ENCODE data around the gene TRMT2B.

- TF ChIP-seq L3MBTL2 (conservative IDR thresholded peaks at IDR 0.05): no peak
- no peak for TF ChIP-seq ELF4 (IDR thresholded peaks at IDR 0.05)
- no peak for TF ChIP-seq ARNT (IDR thresholded peaks at IDR 0.05)
- TF ChIP-seq PKNOX1 (IDR thresholded peaks at IDR 0.05): no peak
- TF ChIP-seq SUZ12 (IDR thresholded peaks at IDR 0.05): no peak
- no peak for TF ChIP-seq BHLHE40 (IDR thresholded peaks at IDR 0.05; ENCODE audit: borderline replicate concordance)
- no peak for TF ChIP-seq FOXM1 (IDR thresholded peaks at IDR 0.05; ENCODE audit: borderline replicate concordance)
- no peak for TF ChIP-seq HDGF (IDR thresholded peaks at IDR 0.05; ENCODE audit: borderline replicate concordance)
- no peak for TF ChIP-seq LEF1 (IDR thresholded peaks at IDR 0.05; ENCODE audit: borderline replicate concordance)
- no peak for TF ChIP-seq TARDBP (IDR thresholded peaks at IDR 0.05)
- no peak for TF ChIP-seq FOXK2 (IDR thresholded peaks at IDR 0.05)
- TF ChIP-seq NFRKB (IDR thresholded peaks at IDR 0.05): no peak
- TF ChIP-seq CTBP1 (IDR thresholded peaks at IDR 0.05; ENCODE audit: borderline replicate concordance): no peak
- TF ChIP-seq SP1 (IDR thresholded peaks at IDR 0.05): no peak
Measured at GRCh38 chrX:100975212-100975611, 76.7 kb downstream of the TRMT2B start.
